ENCODE results near the gene CD9. TPM values are rescaled to one million over a fixed set of nuclear protein-coding genes. Genes with fewer than 3 reads are reported as not detected.

Gene CD9
- polyA plus RNA-seq, 1 of the 3 experiments (the other 2 are of a cell fraction), result 76.6 TPM

- no peak overlapping the region for H3K4me3 ChIP-seq (ENCODE audit: low read depth in 2 of 2, low read length in 1 of 2)
- no peaks in the 10 kb centered on the region for H3F3A ChIP-seq (replicated peaks; ENCODE audit: insufficient read depth)
- peak overlapping the region in 1 of 2 experiments; percentile 83; a peak in 1 of 4 replicates for H3K27ac ChIP-seq (ENCODE audit: low read depth in 2 of 2, low read length in 1 of 2)
- H3K9ac ChIP-seq, result no peak overlapping the region
- 61% methylated on average over 7 of the region's 7 CpGs for WGBS (ENCODE audit: low lambda C conversion rate)
- H3K9me3 ChIP-seq, result no peaks in the 10 kb centered on the region
- H3K4me1 ChIP-seq (ENCODE audit: control insufficient read depth in 1 of 2, insufficient read depth in 2 of 2, low read depth in 1 of 2, low read length in 1 of 2), result peaks cover 10 to 46% of the 10 kb centered on the region in 2 experiments; a peak in 2 of 4 replicates
- no peaks in the 10 kb centered on the region for H3K9me2 ChIP-seq
- ChIA-PET POLR2A (no interaction called here), CTCF (interaction anchor here (2.1 to 3.9 kb wide), 2 partner anchors 11 to 95 kb away, joined by 11 to 19 read pairs; no protein-coding TSS in a partner anchor)
- H2AFZ ChIP-seq (ENCODE audit: low read depth), result no peak overlapping the region; the same call in 1 of the 2 replicates
- no peaks in the 10 kb centered on the region for H3K79me2 ChIP-seq (ENCODE audit: insufficient read depth)
- TF ChIP-seq YY1 (IDR thresholded peaks at IDR 0.05; ENCODE audit: low read depth) (no peak), MXI1 (IDR thresholded peaks at IDR 0.05; ENCODE audit: low read depth, low read length) (no peak), FOXM1 (IDR thresholded peaks at IDR 0.05; ENCODE audit: low read depth) (no peak), RAD21 (IDR thresholded peaks at IDR 0.05; ENCODE audit: low read length) (no peak), MEF2A (IDR thresholded peaks at IDR 0.05; ENCODE audit: borderline replicate concordance, low read depth) (no peak), RXRA (IDR thresholded peaks at IDR 0.05; ENCODE audit: borderline replicate concordance, low read depth) (no peak), IRF3 (IDR thresholded peaks at IDR 0.05; ENCODE audit: low read depth, low read length) (no peak), RFX5 (IDR thresholded peaks at IDR 0.05; ENCODE audit: low read length) (no peak), TCF12 (IDR thresholded peaks at IDR 0.05) (no peak), GATA2 (CRISPR knock-in tag; IDR thresholded peaks at IDR 0.05) (no peak), CHD2 (IDR thresholded peaks at IDR 0.05; ENCODE audit: low read length, partially characterized antibody) (no peak), NRF1 (IDR thresholded peaks at IDR 0.05; ENCODE audit: low read depth, low read length) (no peak), SIN3A (IDR thresholded peaks at IDR 0.05; ENCODE audit: borderline replicate concordance, low read depth, low read length) (no peak), MAX (IDR thresholded peaks at IDR 0.05; ENCODE audit: low read depth) (no peak), TAF1 (IDR thresholded peaks at IDR 0.05; ENCODE audit: borderline replicate concordance, low read depth, low read length) (no peak), CTCF (IDR thresholded peaks at IDR 0.05) (no peak), POLR2AphosphoS5 (IDR thresholded peaks at IDR 0.05; ENCODE audit: low read depth, low read length) (no peak)
- no peaks in the 10 kb centered on the region for H4K20me1 ChIP-seq (ENCODE audit: insufficient read depth)
- H3K36me3 ChIP-seq (replicated peaks in 1 of 2; ENCODE audit: control insufficient read depth in 1 of 2, insufficient read depth in 2 of 2, low read length in 1 of 2), result no peaks in the 10 kb centered on the region
- H3K27me3 ChIP-seq (ENCODE audit: insufficient read depth), result no peaks in the 10 kb centered on the region
- H3K4me2 ChIP-seq, result no peak overlapping the region
- no peak for DNase-seq
Observed at GRCh38 chr12:6183689-6184428, 16.3 kb upstream of the CD9 start.
